Fibroblast of skin of abdomen (primary cell): ENCODE data around the gene ELMO3.
A peak's percentile ranks its signal among the peaks of the same experiment; 100 is the strongest.

Source experiments
- DNase-seq: peaks from one replicate; pipeline ENCODE4 v3.0.0-alpha.2; 2013

The ELMO3 gene

GRCh38 chr16:67243481-67243880, 44.5 kb downstream of the ELMO3 start:
- DNase-seq = no peak

- peak; percentile 91 for DNase-seq
Observed at GRCh38 chr16:67244387-67245185, 45.7 kb downstream of the ELMO3 start.

- no peak for DNase-seq
Observed at GRCh38 chr16:67245186-67245585, 46.3 kb downstream of the ELMO3 start.

GRCh38 chr16:67245674-67246080, 46.7 kb downstream of the ELMO3 start:
- DNase-seq = no peak

GRCh38 chr16:67246081-67246755, 47.3 kb downstream of the ELMO3 start:
- peak; percentile 88 for DNase-seq

GRCh38 chr16:67246756-67247191, 47.8 kb downstream of the ELMO3 start:
- DNase-seq = no peak

GRCh38 chr16:67247192-67248072, 48.5 kb downstream of the ELMO3 start, which contains the start of gene FHOD1:
Gene FHOD1, minus strand, starts transcription at chr16:67247481. Its CDS starts 71 bp downstream, at chr16:67247410.
- peak; percentile 94 for DNase-seq

- DNase-seq = no peak
Observed at GRCh38 chr16:67248073-67248400, 49.1 kb downstream of the ELMO3 start.

- no peak for DNase-seq
Observed at GRCh38 chr16:67248401-67249177, 49.7 kb downstream of the ELMO3 start, which contains the start of gene SLC9A5. Gene SLC9A5, plus strand, starts transcription at chr16:67248979. Its CDS starts 36 bp downstream, at chr16:67249015.

GRCh38 chr16:67249178-67250044, 50.5 kb downstream of the ELMO3 start:
- no peak for DNase-seq

- no peak for DNase-seq
Observed at GRCh38 chr16:67250045-67250327, 51.1 kb downstream of the ELMO3 start.

GRCh38 chr16:67252609-67253497, 53.9 kb downstream of the ELMO3 start:
- no peak for DNase-seq
